Frontal cortex (tissue), 4 donors: ENCODE measurements around the gene HOXB9. TPM values are rescaled to one million over a fixed set of nuclear protein-coding genes. Genes with fewer than 3 reads are reported as not detected.

Experiments used
- DNase-seq, 2 donors: peaks; one replicate each; pipeline ENCODE4 v3.0.0; 2012; ENCODE audit warnings: low spot score in 2 of 2
- FAIRE-seq: peaks from 2 replicates; lab custom pipeline; 2012; peaks lifted over from hg19 to GRCh38; lab: Jason Lieb, UNC
- total RNA-seq: library from RNA; depleted of rRNA; stranded (reverse); fragments of >200 nt; gene quantifications from one replicate; pipeline ENCODE4 v1.2.3, GENCODE V29; 2014
- donor health status: control.
- donor health status: control.
- donor health status: control.

HOXB9 gene
- not detected for total RNA-seq

DNA sequence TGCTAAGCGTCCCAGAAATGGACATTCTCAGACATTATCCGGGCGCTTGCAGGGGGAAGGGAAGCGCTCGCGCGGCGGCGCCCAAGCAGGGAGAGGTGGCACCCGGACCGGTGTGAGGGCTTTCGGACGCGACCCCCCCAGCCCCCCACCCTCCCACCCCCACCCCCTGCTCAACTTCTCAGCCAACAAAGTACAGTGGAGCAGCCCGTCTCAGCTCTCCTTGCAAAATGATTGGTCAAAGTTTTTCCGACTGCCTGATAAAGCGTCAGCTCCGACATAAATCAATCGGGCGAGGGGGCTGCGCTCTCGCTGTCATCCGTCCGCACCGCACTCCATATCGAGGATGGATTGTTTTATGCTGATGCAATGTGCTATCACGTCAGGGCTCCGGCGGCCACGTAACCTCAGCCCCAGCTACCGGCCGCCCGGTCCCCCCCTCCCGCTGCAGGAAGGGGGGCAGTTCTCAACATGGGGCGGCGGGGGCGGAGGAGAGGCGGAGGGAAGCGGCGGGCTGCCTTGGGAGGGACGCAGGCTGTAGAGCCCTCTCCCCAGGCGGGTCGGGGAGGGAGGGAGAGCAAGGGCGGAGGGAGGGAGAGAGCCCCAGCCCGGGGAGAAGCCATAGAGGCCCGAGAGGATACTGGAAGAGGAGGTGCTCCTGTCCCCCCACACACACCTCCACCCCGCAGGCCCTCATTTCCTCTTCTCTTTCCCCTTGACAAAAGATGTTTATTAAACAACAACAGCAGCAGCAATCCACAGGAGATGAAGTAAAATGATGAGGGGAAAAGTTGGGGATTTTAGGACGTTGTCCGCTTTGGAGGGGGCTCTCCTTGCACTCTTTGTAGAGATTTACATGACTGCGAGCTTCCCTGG, at the start of gene HOXB9:
TSS of gene HOXB9 (minus strand) at position 114 of the 873 bp plus-strand sequence. CDS start at position 25, 89 bp downstream.
- FAIRE-seq (no peak), DNase-seq (no peak)

DNA sequence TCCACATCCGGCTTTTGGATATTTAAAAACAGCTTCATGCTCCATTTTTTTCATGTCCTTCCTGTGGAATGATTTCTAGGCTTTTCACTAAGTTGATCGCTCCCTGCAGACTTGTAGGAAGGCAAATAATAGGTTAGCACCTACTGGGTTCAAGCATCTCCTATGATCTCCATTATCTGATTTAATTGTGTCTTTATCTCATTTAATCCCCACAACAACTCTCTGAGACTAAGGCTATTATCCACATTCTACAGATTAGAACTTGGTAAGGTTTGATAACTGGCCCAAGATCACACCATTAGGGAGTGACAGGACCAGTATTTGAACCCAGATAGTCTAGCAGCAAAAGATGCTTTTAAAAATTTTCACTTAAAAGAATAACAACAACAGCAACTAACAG, 46.2 kb upstream of the HOXB9 start:
- DNase-seq (no peak), FAIRE-seq (no peak)

DNA sequence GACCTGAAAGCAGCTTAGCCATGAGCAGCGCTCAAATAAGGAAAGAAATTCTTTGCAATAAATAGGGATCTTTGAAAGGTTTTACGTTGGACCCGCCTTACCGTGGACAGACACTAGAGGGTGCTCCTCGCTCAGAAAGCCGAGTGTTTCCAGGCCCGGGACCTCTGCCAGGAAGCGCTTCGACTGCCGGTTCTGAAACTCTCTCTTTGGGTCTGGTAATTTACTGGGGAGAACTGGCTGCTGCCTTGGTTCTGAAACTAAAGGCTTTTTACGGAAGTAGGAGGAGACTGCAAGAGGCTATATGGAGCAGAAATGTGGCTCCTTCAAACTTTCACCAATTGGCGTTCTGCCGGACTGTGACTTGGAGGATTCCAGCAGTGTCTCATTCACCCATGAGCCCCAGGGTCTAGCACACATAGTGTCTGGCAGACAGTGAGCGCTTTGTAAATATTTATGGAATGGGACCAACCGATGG, 45.6 kb upstream of the HOXB9 start:
- FAIRE-seq: no peak

DNA sequence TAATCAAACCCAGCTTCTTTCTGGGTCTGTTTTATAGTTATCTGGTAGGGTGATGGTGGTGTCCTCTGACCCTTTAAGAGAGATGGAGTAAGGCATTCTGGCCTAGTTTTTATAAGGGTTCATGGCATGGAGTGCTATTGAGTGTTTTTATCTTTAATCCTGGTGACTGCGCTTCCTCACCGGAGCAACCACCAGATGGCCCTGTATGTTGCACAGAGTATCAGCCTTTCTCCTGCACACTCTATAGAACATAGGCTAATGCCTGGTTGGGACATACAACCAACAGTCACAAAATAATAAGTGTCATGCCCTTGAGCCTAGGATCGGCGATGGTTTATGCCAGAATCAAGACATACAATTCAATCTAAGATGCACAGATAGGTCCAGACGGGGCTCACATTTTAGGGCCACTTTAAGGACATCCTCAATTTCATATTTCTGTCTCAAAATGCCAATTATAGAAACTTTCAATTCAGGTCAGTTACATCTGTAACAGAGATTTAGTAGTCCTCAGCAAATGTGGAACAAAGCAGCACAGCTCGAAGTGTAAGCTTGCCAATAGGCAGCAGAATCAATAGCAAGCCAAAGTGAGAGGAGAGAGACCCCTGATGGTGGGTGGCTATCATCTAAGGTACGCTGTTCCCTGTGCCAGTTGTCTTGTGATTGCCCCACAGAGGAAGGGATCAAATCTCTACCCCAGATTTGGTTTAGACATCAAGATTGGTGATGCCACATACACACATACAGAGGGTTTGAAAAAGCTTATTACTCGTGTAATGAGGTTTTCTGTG, 37.2 kb upstream of the HOXB9 start:
- FAIRE-seq (no peak), DNase-seq (no peak)

More for the DNA sequence above, 45.6 kb upstream of the HOXB9 start:
- peak; percentile 63 to 82 for DNase-seq

DNA sequence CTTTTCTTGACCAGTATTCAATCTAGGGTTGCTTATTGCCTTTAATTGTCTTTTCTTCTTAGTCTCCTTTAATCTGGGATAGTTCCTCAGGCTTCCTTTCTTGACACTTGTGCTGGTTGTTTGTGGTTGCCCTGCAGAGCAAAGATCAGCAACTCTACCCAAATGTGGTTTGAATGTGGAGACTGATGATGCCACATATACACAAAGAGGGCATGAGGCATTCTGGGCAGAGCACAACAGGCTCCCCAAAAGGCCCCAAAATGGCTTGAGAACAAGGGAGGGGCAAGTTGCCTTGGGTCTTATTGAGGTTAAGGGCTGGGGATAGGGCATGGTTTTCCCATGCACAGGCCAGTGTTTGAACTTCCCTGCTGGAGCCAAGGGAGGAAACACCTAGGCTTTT, 29.8 kb upstream of the HOXB9 start:
- DNase-seq (no peak), FAIRE-seq (no peak)

DNA sequence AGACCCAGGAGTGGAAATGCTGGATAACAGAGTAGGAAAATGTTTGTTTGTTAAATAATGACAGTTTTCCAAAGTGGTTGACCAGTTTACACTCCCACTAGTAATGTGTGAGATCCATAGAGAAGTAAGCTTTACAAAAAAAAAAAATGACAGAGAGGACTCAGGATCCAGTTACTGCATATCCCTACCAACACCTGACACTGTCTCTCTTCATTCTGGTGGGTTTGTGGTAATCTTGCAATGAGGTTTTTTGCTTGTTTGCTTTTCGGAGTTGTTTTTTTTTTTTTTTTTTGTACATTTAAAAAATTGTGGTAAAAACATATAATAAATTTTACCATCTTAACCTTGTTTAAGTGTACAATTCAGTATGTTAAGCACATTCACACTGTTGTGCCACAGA, 23.6 kb upstream of the HOXB9 start:
- FAIRE-seq (no peak), DNase-seq (no peak)

DNA sequence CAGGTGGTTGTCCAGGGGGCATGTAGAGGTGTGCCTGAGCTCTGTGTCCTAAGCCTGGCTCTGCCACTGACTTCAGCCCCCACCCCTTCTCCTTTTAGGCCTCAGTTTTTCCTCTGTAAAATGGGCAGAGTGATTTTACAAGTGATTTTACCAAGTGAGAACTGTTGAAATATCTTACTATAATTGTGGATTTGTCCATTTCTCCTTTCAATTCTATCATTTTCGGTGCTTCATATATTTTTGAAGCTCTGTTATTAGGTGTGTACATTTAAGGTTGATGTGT, 21.7 kb upstream of the HOXB9 start:
- FAIRE-seq (no peak), DNase-seq (no peak)

DNA sequence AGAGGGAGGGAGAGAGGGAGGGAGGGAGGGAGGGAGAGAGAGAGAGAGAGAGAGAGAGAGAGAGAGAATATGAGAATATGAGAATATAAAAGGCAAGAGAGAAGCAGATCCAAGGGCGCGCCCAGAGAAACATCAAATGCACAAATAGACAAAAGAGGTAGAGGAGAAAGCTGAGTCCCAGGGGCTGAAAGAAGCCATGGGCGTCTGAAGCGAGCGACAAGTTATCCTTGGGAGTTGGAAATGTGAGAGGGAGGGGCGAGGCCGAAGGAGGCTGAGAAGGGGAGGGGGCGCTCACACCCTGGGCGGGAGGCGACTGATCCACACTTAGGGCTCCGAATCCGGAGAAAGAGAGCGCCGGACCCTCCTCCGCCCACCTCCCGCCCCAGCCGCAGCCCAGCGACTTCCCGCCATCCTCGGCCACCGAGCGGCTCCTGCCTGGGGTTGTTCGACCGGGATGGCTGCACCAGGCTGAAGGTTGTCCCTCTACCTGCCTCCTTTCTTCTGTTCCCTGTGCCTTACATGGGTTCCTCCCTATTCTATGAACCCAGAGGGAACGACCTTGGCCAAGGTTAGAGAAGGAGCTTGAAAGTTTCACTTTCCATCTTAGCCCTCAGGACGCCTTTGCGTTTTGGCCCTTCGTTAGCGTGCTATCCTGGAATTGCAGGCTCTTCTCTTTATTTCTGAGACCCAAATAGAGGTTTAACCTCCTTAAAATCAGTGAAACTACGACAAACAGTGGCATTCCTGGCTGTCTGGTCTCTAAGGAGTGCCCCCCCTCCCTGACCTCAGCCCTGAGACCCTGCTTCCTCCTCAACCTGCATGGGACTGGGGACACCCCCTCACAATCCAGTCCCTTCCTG, 21.2 kb upstream of the HOXB9 start:
- DNase-seq (peak; percentile 12 to 14), FAIRE-seq (no peak)

DNA sequence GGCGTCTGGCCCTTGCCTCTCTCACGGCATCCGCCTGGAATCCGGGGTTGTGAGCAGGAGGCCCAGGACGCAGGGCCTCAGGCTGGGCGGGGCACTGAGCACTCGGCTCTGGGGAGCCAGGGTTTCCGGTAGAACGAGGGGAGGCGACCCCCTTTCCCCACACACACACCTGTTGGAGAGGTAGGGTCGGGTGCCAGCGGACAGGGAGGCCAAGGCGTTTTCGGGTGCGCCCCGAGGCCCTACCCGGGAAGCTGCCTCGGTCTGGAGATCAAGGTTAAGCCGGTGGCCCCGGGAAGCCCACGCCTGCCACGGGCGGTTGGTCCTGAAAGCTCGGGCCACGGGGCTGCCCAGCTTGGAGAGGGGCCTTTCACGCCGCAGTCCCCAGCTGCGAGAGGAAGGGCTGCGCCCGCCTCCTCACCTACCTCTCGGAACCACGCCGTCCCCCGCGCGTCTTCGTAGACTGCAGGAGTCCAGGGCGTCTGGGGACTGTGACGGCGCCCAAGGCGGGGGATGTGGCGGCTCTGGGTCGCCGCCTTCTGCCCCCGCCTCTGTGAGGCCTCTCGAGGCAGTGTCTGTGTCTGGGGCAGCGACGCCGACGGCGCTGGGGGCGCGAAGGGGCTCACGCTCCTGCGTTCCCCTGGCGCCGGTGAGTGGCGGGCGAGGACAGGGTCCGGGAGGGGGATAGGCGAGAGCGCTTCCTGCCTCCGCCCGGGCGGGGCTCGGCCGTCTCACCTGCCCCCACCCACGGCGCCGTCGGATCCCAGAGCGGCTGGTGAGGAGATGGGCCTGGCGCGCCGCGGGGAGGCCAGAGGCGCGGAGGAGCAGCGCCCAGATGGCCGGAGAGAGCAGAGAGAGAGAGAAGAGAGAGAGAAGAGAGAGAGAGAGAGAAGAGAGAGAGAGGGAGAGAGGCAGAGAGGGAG, 20.3 kb upstream of the HOXB9 start:
- FAIRE-seq (no peak), DNase-seq (peak in 1 of 2 donors; percentile 6)

DNA sequence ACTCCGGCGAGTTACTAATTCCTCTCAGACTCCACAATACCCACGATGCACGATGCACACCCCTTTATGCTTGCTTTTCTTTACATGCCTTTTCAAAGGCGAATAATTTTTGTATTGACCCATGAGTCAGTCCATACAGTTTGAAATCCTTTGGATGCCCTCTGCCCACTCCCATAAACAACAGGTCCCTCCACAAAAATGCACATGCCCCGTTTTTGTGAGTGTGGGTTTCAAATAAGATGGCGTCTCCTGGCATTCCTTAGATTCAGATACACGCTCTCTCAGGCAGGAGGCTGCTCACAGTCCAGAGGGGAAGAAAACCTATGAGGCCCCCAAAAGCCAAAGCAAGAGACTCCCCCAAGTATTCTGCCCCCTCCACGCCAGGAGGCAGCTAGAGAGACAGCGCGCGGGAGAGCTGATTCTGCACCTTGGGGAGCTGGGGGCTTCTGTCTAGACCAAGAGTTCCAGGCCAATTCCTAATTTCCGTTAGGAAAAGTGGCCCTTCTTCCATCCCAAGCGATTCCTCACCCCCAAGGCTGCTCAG, 19.6 kb upstream of the HOXB9 start:
- DNase-seq (no peak), FAIRE-seq (no peak)

DNA sequence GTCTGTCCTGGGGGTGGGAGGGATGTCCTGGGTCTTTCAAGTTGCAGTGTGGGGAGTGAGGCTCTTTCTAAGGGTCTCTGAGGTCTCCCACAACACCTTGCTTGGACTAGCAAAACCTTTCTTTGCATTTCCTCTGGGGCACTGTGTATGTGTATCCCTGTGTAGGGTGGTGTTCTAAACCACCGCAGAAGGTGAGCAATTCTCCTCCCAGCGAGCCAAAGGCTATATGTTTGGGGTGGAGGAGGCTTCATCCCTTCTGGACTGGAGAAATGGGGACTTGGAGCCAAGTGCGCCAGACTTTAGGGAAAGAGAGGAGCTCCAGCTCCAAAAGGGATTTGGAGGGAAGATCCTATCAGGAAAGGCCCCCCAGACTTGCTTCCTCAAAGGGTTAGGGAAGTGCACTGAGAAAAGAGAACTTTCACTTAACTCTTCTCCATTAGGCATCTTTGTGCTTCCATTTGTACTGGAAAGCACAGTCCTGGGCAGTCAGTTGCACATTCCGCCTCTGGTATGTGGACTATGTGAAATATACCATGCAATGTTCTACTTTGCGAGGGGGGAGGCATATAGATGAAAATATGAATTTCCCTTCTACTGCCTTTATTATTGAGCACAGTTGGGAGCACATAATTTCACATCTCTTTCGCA, 18.9 kb upstream of the HOXB9 start:
- no peak for FAIRE-seq
- peak in 1 of 2 donors; percentile 14 for DNase-seq

DNA sequence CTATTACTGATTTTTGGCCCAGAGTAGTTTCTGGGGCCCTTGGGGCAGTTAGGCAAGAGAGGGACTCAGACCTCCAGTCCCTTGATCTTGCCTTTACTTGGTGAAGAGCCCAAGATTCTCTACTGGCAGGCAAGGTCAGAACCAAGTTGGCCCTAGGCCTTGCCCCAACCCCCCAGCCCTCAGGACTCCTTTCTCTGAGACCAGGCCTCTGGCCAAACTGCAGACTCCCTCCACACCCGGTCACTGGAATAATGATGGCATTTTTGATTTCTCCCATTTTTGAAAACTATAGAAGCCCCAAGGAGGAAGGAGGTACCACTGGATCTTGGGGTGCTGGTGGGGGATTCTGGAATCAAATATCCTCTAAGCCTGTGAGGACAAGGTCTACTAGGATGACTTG, 18.0 kb upstream of the HOXB9 start:
- DNase-seq (no peak), FAIRE-seq (no peak)

DNA sequence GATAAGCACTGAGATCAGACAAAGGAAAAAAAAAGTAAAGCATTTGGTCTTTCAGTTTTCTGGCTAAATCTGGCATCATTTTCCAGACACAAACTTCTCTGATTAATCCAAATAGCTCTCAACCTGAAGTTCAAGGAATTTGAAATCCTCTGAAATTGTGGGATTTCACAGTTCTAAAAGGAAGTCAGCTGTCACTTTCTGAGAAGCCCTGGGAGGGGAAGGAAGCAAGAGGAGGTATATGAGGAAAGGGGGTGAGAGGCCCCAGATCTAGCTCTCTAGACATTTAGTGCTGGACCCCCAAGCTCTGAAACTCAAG, 17.5 kb upstream of the HOXB9 start:
- DNase-seq (no peak), FAIRE-seq (no peak)

DNA sequence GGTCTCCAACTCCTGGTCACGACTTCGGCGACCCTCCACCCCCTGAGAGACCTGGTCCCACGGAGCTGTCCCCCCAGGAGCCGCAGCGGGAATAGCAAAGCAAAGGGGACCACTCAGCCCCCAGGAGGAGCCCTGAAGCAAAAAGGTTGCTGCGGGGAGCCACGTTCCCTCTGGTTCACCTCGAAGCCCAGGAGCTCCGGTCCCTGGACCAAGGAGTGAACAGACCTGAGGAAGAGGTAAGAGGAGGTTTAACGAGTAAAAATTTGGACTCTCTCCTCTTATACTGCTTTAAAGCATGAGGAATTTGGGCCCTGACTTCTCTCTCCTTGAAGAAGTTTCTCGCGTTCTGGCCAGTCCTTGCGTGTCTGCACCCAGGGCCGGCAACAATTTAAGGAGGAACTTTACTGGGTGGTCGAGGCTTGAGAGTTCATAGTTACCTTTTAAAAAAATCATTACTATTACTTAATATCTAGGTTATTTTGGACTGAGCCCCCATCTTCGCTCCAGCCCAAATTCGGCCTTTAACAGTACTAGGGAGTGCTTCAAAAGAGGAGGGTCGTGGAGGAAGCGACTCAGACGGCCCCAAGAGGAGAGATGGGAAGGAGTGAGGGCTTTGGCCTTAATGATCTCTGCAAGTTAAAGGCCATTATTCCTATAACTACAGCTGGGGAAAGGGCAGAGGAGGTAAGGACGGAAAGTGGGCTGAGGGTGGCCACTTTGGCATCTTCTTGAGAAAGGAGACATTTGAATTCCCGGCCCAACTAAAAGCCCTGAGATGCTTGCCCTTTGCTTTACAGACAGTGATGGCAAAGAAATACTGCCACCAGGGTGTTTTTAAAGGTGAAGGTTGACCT, 16.9 kb upstream of the HOXB9 start:
- no peak for FAIRE-seq

DNA sequence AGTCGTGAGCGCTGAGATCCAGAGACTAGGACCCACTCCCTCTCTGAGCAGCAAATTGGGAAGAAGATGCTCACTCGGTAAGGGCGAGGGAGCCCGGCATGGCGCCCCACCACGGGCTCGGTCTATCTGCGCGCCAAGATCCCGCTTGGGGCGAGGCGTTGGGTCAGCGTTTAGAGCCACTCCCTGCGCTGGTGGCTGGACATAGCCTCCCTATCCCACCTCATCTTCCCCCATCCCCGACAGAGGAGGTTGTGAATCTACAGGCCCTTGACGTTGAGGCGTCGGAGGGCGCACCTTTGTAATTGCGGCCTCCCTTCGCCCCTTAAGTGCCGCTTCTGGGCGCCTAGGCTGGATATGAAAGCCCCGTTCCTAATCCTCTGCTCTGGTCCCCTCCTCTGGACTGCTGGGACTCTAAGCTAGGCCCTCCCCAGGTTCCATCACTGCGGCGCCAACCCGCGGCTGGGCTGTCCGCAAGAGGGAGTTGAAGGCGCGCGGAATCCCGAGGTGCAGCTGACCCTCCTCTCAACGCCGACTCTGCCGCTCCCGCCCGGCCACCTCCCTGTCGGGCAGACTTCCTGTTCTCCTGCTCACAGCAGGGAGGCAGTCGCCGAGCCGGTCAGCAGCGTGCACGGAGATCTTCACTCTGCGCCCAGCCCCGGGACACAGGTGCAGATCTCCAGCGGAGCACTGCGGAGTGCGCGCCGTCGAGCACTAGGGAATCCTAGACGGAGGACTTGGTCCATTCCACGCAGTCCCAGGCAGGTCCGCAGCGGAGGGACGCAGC, 16.1 kb upstream of the HOXB9 start:
- no peak for DNase-seq
- no peak for FAIRE-seq

More for the DNA sequence above, 16.9 kb upstream of the HOXB9 start:
- DNase-seq: no peak

DNA sequence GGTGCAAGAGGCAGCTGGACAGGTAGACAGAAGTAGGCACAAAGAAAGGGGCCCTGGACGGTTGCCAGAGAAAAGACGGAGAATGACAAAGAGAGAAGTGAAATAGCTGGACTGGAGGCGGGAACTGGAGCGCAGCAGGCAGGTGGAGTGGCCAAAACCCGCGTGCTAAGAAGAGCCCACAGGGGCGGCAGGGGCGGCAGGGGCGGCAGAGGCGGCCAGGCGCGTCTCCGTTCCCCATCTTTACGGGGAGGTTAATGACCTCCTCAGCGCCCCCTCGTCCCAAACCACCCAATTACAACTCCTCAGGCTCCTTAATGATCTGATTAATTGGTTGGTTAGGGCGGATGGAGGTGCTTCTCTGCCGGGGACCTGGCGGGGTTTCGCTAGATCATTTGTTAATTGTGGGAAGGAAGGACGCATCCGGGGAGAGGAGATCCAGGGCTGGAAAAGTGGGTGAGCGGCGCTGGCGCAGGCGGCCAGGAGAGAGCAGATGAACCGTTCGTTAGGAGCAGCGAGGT, 15.4 kb upstream of the HOXB9 start:
- DNase-seq (no peak), FAIRE-seq (no peak)

DNA sequence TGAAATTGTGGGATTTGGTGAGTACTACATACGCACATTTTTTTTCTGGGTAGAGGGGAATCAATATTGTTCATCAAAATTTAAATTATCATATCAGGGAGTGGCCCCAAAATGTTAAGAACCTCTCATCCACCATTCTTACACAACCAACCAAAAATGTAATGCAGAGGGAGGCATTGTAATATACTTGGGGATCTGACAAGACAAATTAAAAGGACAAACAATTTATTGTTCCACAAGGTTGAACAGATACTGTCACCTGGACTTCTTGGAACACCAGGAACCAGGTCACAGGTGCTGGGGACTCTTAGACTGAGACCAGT, 14.7 kb upstream of the HOXB9 start:
- FAIRE-seq (no peak), DNase-seq (no peak)
